ELF-1 (cell line): Measurements from ENCODE around the gene VIPR2.
"Not testable (repeated sequence)": the region's sequence is repeated elsewhere in the genome, so short reads cannot be mapped to it uniquely, and the experiment has no call there.

Experiments
- DNase-seq: peaks from one replicate; pipeline ENCODE4 v3.0.0-alpha.2; 2016; ENCODE audit warnings: low read depth, low spot score

VIPR2 gene

GRCh38 chr7:159105832-159106811 is 38.5 kb downstream of the VIPR2 start:
- DNase-seq = no peak

- DNase-seq = no peak
These were observed 39.4 kb downstream of the VIPR2 start for GRCh38 chr7:159105066-159105780.

GRCh38 chr7:159104188-159104920 is 40.3 kb downstream of the VIPR2 start:
- no peak for DNase-seq

GRCh38 chr7:159103382-159104187 is 41.1 kb downstream of the VIPR2 start:
- no peak for DNase-seq

- DNase-seq = no peak
These were observed 41.8 kb downstream of the VIPR2 start for GRCh38 chr7:159102681-159103381.

GRCh38 chr7:159101661-159102091 is 43.0 kb downstream of the VIPR2 start:
- not testable (repeated sequence) for DNase-seq

- DNase-seq = not testable (repeated sequence)
These were observed 43.6 kb downstream of the VIPR2 start for GRCh38 chr7:159101083-159101395.

GRCh38 chr7:159100281-159101082 is 44.2 kb downstream of the VIPR2 start:
- DNase-seq = not testable (repeated sequence)

- no peak for DNase-seq
These were observed 44.9 kb downstream of the VIPR2 start for GRCh38 chr7:159099711-159100231.

- DNase-seq = no peak
These were observed 45.6 kb downstream of the VIPR2 start for GRCh38 chr7:159098811-159099655.

- no peak for DNase-seq
These were observed 46.3 kb downstream of the VIPR2 start for GRCh38 chr7:159098424-159098786.

- DNase-seq = no peak
These were observed 46.8 kb downstream of the VIPR2 start for GRCh38 chr7:159097661-159098423.

GRCh38 chr7:159096736-159097581 is 47.7 kb downstream of the VIPR2 start:
- DNase-seq = no peak

- DNase-seq = no peak
These were observed 48.7 kb downstream of the VIPR2 start for GRCh38 chr7:159095979-159096411.

- DNase-seq = no peak
These were observed 49.5 kb downstream of the VIPR2 start for GRCh38 chr7:159094919-159095915.
